Neural progenitor cell (in vitro differentiated cells): Measurements from ENCODE around the gene ARL4D. TPM values are rescaled to one million over a fixed set of nuclear protein-coding genes. Genes with fewer than 3 reads are reported as not detected.

Experiments
- DNase-seq: peaks from one replicate; pipeline ENCODE4 v3.0.0-alpha.2; 2016; ENCODE audit warnings: low spot score
- H2AFZ ChIP-seq: fragments of 200-600 bp; sonication (generic); replicated peaks from 2 replicates; pipeline ENCODE4 v1.6.1; 2016; ENCODE audit warnings: antibody characterized with exemption
- H3F3A ChIP-seq: fragments of 200-600 bp; sonication (generic); 2 replicates; pipeline ENCODE4 v1.6.1; 2016; ENCODE audit warnings: antibody characterized with exemption, low read depth
- H3K27ac ChIP-seq: fragments of 200-600 bp; sonication (generic); 2 replicates; pipeline ENCODE4 v1.5.1; 2016; ENCODE audit warnings: mild to moderate bottlenecking
- H3K27me3 ChIP-seq: fragments of 200-600 bp; sonication (generic); 2 replicates; pipeline ENCODE4 v1.6.1; 2016; ENCODE audit warnings: mild to moderate bottlenecking, moderate library complexity
- H3K36me3 ChIP-seq: fragments of 200-600 bp; sonication (generic); 2 replicates; pipeline ENCODE4 v1.5.1; 2016
- H3K4me1 ChIP-seq: fragments of 200-600 bp; sonication (generic); 2 replicates; pipeline ENCODE4 v1.6.1; 2016; ENCODE audit warnings: mixed run types
- H3K4me2 ChIP-seq: fragments of 200-600 bp; sonication (generic); 2 replicates; pipeline ENCODE4 v1.6.1; 2016
- H3K4me3 ChIP-seq: fragments of 200-600 bp; sonication (generic); 2 replicates; pipeline ENCODE4 v1.5.1; 2016
- H3K79me2 ChIP-seq: fragments of 200-600 bp; sonication (generic); 2 replicates; pipeline ENCODE4 v1.6.1; 2016; ENCODE audit warnings: low read depth
- H3K9ac ChIP-seq: fragments of 200-600 bp; sonication (generic); 2 replicates; pipeline ENCODE4 v1.6.1; 2016
- H3K9me3 ChIP-seq: fragments of 200-600 bp; sonication (generic); 2 replicates; pipeline ENCODE4 v1.5.1; 2016; ENCODE audit warnings: low read depth
- H4K20me1 ChIP-seq: fragments of 200-600 bp; sonication (generic); 2 replicates; pipeline ENCODE4 v1.6.1; 2016; ENCODE audit warnings: low read depth
- H3K27ac Mint-ChIP-seq: 3 replicates; pipeline ENCODE4 v1.8.0; 2021; ENCODE audit warnings: mixed read lengths
- H3K27me3 Mint-ChIP-seq: 2 replicates; pipeline ENCODE4 v1.8.0; 2022; ENCODE audit warnings: low read depth, mild to moderate bottlenecking, inconsistent platforms, moderate library complexity, mixed read lengths; ENCODE audit not compliant: insufficient read depth
- H3K36me3 Mint-ChIP-seq: 3 replicates; pipeline ENCODE4 v1.8.0; 2021; ENCODE audit warnings: mixed read lengths
- H3K4me1 Mint-ChIP-seq: 3 replicates; pipeline ENCODE4 v1.8.0; 2021; ENCODE audit warnings: mixed read lengths
- H3K4me3 Mint-ChIP-seq: 3 replicates; pipeline ENCODE4 v1.8.0; 2021; ENCODE audit warnings: mild to moderate bottlenecking, moderate library complexity, mixed read lengths
- H3K9me3 Mint-ChIP-seq: 3 replicates; pipeline ENCODE4 v1.8.0; 2020; ENCODE audit warnings: mixed read lengths
- CTCF ChIP-seq: fragments of 200-600 bp; sonication (generic); IDR thresholded peaks from 2 replicates; pipeline ENCODE4 v1.5.1; 2017; ENCODE audit warnings: antibody characterized with exemption, mild to moderate bottlenecking
- EZH2 ChIP-seq: fragments of 200-600 bp; sonication (generic); IDR thresholded peaks from 2 replicates; pipeline ENCODE4 v1.6.1; 2017; ENCODE audit warnings: antibody characterized with exemption, mild to moderate bottlenecking, moderate library complexity
- EZH2phosphoT487 ChIP-seq: fragments of 200-600 bp; sonication (generic); IDR thresholded peaks from 2 replicates; pipeline ENCODE4 v1.6.1; 2017; ENCODE audit warnings: antibody characterized with exemption
- total RNA-seq: library from RNA; depleted of rRNA; stranded (reverse); fragments of >200 nt; gene quantifications from 2 replicates; pipeline ENCODE4 v1.2.3, GENCODE V29; 2015; ENCODE audit warnings: low replicate concordance

The ARL4D gene
- total RNA-seq, 1 donor from 2014 or later = 9.2 TPM

- Mint-ChIP-seq H3K9me3 (peaks cover 9% of the 10 kb centered on the region), H3K27me3 (peaks cover 2% of the 10 kb centered on the region), H3K4me1 (peaks cover 33% of the 10 kb centered on the region), H3K4me3 (peak overlapping the region; percentile 48), H3K36me3 (no peaks in the 10 kb centered on the region), H3K27ac (no peak overlapping the region)
- peaks cover 15% of the 10 kb centered on the region for H3F3A ChIP-seq
- H3K4me3 ChIP-seq = no peak overlapping the region
- no peak for DNase-seq
- H3K4me2 ChIP-seq = no peak overlapping the region
- no peak for TF ChIP-seq EZH2phosphoT487
- TF ChIP-seq CTCF = no peak
- TF ChIP-seq EZH2 = no peak
- no peaks in the 10 kb centered on the region for H3K27me3 ChIP-seq
- H3K4me1 ChIP-seq = peaks cover 27% of the 10 kb centered on the region
- no peak overlapping the region for H3K9ac ChIP-seq
- no peaks in the 10 kb centered on the region for H3K36me3 ChIP-seq
- H3K9me3 ChIP-seq = no peaks in the 10 kb centered on the region
- no peak overlapping the region for H2AFZ ChIP-seq
- H3K27ac ChIP-seq = no peak overlapping the region
- no peaks in the 10 kb centered on the region for H3K79me2 ChIP-seq
- H4K20me1 ChIP-seq = no peaks in the 10 kb centered on the region
Measured at GRCh38 chr17:43410557-43411368, 12.0 kb downstream of the ARL4D start.

- H3K27me3 ChIP-seq = no peaks in the 10 kb centered on the region
- Mint-ChIP-seq H3K4me1 (peaks cover 33% of the 10 kb centered on the region), H3K9me3 (peaks cover 9% of the 10 kb centered on the region), H3K27me3 (peaks cover 2% of the 10 kb centered on the region), H3K27ac (peak overlapping the region; percentile 60), H3K36me3 (no peaks in the 10 kb centered on the region), H3K4me3 (peak overlapping the region; percentile 48)
- no peak overlapping the region for H3K9ac ChIP-seq
- peaks cover 15% of the 10 kb centered on the region for H3F3A ChIP-seq
- H4K20me1 ChIP-seq = no peaks in the 10 kb centered on the region
- H3K9me3 ChIP-seq = no peaks in the 10 kb centered on the region
- peak overlapping the region; percentile 63 for H3K4me2 ChIP-seq
- H3K27ac ChIP-seq = peak overlapping the region; percentile 43
- no peaks in the 10 kb centered on the region for H3K79me2 ChIP-seq
- H2AFZ ChIP-seq = no peak overlapping the region
- H3K4me3 ChIP-seq = no peak overlapping the region
- DNase-seq = no peak
- H3K36me3 ChIP-seq = no peaks in the 10 kb centered on the region
- peaks cover 27% of the 10 kb centered on the region for H3K4me1 ChIP-seq
- no peak for TF ChIP-seq EZH2phosphoT487
Measured at GRCh38 chr17:43411369-43411677, 12.5 kb downstream of the ARL4D start.

- H3F3A ChIP-seq = peaks cover 15% of the 10 kb centered on the region
- no peaks in the 10 kb centered on the region for H3K36me3 ChIP-seq
- no peak overlapping the region for H3K27ac Mint-ChIP-seq
- no peak overlapping the region for H3K4me3 ChIP-seq
- TF ChIP-seq CTCF = no peak
- TF ChIP-seq EZH2phosphoT487 = no peak
- no peak for TF ChIP-seq EZH2
- no peaks in the 10 kb centered on the region for H3K9me3 ChIP-seq
- no peak overlapping the region for H3K9ac ChIP-seq
- H3K4me2 ChIP-seq = peak overlapping the region; percentile 63
- H3K4me1 Mint-ChIP-seq = peaks cover 32% of the 10 kb centered on the region
- no peaks in the 10 kb centered on the region for H3K36me3 Mint-ChIP-seq
- no peak overlapping the region for H2AFZ ChIP-seq
- H3K4me1 ChIP-seq = peaks cover 24% of the 10 kb centered on the region
- H3K79me2 ChIP-seq = no peaks in the 10 kb centered on the region
- peaks cover 9% of the 10 kb centered on the region for H3K9me3 Mint-ChIP-seq
- peaks cover 2% of the 10 kb centered on the region for H3K27me3 Mint-ChIP-seq
- H3K27ac ChIP-seq = peak overlapping the region; percentile 43
- no peak overlapping the region for H3K4me3 Mint-ChIP-seq
- DNase-seq = peak; percentile 25
- H3K27me3 ChIP-seq = no peaks in the 10 kb centered on the region
- H4K20me1 ChIP-seq = no peaks in the 10 kb centered on the region
Measured at GRCh38 chr17:43411749-43412148, 13.0 kb downstream of the ARL4D start.

- Mint-ChIP-seq H3K4me1 (peaks cover 30% of the 10 kb centered on the region), H3K27ac (peak overlapping the region; percentile 80)
- H4K20me1 ChIP-seq = no peaks in the 10 kb centered on the region
Measured at GRCh38 chr17:43412166-43412565, 13.4 kb downstream of the ARL4D start.

More at GRCh38 chr17:43412166-43412565, 13.4 kb downstream of the ARL4D start:
- peaks cover 20% of the 10 kb centered on the region for H3K4me1 ChIP-seq
- TF ChIP-seq EZH2 (no peak), EZH2phosphoT487 (no peak), CTCF (no peak)
- H3K9ac ChIP-seq = no peak overlapping the region
- DNase-seq = no peak
- H3K36me3 Mint-ChIP-seq = no peaks in the 10 kb centered on the region
- no peaks in the 10 kb centered on the region for H3K79me2 ChIP-seq
- no peaks in the 10 kb centered on the region for H3K36me3 ChIP-seq
- H3K4me2 ChIP-seq = peak overlapping the region; percentile 63
- H3K27ac ChIP-seq = no peak overlapping the region
- H3K27me3 ChIP-seq = no peaks in the 10 kb centered on the region
- no peaks in the 10 kb centered on the region for H3K9me3 ChIP-seq
- H3K9me3 Mint-ChIP-seq = peaks cover 9% of the 10 kb centered on the region
- no peak overlapping the region for H3K4me3 ChIP-seq
- H3K4me3 Mint-ChIP-seq = no peak overlapping the region
- no peak overlapping the region for H2AFZ ChIP-seq
- peaks cover 2% of the 10 kb centered on the region for H3K27me3 Mint-ChIP-seq
- peaks cover 15% of the 10 kb centered on the region for H3F3A ChIP-seq
